HT1080 (cell line): ENCODE data around the gene SSB. TPM values are rescaled to one million over a fixed set of nuclear protein-coding genes. Genes with fewer than 3 reads are reported as not detected.
A peak's percentile ranks its signal among the peaks of the same experiment; 100 is the strongest.
"Not testable (repeated sequence)": the region's sequence is repeated elsewhere in the genome, so short reads cannot be mapped to it uniquely, and the experiment has no call there.

ENCODE experiments used
- DNase-seq: peaks from one replicate; pipeline ENCODE4 v3.0.0-alpha.2; 2015; ENCODE audit warnings: low read depth
- total RNA-seq: library from RNA; depleted of rRNA; stranded (reverse); fragments of >200 nt; shearing (Covaris generic); gene quantifications from 2 replicates; pipeline ENCODE4 v1.2.3, GENCODE V29; 2014; rRNA removed

The SSB gene
- total RNA-seq, 1 experiment from 2014 or later: 174 TPM

DNA sequence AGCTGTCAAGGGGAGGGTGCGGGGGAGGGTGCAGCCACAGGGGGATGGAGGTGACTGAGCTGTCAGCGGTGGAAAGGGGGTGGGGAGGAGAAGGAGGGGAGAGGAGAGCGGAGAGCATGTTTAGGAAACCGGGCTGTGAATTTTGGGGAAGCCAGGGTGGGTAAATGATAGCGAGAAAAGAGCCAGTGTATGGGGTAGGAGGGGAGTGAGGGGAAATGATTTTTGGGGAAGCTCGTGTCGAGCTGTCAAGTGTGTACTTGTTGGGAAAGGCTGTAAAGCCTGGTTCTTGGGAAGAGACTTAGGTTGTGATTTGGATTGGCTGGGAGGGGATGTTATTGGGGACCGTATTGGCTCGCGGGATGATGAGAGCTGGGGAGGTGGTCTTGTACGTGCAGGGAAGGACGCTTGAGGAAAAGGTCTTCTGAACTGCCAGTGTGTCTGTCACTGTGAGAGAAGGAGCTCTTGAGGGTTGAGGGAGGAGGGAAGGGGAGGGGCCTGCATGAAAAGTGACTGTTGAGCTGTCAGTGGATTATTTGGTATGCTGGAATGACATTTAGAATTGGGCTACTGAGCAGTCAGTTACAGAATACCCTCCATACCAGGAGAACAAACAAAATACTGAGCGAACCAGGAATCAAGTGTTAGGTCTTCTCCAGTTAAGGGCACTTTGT is 29.6 kb downstream of the SSB start:
- DNase-seq: peak; percentile 68

DNA sequence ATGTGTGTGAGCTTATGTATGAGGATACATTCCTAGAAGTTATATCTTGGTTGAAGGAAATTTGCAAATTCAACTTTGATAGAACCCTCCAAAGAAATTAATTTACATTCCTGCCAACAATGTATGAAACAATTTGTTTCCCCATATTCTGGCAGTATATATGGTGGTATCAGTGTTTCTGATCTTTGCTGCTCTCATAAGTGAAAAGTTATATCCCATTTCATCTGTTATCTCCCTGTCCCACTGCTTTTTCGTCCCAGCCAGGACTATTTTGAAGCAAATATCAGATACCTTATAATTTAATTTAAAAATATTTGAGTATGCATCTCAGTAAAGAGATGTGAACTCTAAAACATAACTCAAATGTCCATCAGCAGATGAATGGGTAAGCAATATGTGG is 35.7 kb downstream of the SSB start:
- DNase-seq: no peak

DNA sequence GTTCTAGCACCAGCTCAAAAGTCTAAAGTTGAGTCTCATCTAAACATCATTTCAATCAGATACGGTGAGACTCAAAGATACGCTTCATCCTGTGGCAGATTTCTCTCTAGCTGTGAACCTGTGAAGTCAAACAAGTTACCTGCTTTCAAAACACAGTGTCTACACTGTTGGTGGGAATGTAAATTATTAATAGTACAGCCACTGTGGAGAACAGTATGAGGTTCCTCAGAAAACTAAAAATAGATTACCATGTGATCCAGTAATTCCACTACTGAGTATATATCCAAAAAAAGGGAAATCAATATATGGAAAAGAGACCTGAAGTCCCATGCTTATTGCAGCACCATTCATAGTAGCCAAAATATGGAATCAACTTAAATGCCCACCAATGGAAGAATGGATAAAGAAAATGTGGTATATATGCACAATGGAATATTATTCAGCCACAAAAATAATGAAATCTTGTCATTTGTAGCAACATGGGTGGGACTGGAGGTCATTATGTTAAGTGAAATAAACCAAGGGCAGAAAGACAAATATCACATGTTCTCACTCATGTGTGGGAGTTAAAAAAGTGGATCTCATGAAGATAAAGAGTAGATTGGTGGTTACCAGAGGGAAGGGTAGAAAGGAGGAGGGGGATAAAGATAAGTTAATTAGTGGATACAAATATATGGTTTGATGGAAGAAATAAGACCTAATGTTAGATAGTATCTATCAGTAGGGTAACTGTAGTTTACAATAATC is 40.2 kb downstream of the SSB start:
- no peak for DNase-seq

DNA sequence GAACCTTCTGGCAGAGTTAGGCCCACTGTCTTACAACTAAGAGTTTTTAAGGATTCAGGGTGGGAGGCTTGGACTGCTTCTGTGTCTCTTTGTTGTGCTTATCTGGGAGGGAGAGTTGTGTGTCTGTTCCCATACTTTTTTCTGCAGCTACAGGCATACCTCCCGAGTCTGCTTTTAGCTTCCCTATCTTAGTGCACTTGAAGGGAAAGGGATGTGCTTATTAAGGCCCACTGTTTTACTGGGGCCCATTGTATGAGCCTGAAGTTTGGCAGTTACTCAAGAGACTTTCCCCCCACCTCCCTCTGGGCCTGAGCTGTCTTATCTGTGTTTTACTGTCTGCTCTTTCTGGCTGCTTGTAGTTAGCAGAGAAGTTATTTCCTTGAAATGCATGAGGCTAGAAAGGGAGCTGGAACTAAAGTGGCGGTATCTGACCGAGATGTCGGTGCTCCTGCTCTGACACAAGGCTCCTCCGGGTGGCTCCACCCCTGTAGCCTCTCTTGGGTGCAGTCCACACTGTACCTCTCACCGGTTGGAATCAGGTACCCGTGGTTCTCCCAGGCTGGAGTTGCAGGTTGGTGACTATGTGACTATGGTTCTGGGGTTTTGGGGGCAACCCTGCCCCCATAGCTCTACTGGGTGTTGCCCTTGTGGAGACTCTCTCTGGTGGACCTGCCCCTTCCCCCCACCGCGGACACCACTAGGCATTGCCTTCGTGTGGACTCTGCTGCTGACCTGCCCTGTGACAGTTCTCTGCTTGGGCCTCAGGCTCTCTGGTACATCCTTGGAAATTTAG is 41.5 kb downstream of the SSB start:
- no peak for DNase-seq

DNA sequence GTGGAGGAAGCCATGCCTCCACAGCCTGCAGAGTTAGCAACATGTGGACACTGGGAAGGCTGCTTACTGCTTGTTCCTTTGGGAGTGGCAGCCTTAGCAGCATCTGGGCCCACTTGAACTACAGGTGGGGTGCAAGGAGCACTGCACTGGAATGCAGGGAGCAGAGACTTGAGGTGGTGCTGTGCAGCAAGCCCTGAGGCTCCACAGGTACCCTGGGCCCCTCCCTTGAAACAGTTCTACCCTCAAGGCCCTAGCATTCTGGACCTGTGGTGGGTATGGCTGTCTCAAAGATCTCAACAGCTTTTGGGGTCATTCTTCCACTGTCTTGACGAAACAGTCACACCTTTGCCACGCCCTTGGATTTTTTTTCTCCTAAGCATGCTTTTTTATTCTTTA is 42.1 kb downstream of the SSB start:
- no peak for DNase-seq

DNA sequence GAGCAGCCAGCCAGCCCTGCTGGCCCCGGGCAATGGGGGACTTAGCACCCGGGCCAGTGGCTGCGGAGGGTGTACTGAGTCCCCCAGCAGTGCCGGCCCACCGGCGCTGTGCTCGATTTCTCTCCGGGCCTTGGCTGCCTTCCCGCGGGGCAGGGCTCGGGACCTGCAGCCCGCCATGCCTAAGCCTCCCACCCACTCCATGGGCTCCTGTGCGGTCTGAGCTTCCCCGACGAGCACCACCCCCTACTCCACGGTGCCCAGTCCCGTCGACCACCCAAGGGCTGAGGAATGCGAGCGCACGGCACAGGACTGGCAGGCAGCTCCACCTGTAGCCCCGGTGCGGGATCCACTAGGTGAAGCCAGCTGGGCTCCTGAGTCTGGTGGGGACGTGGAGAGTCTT is 43.0 kb downstream of the SSB start:
- DNase-seq: not testable (repeated sequence)

DNA sequence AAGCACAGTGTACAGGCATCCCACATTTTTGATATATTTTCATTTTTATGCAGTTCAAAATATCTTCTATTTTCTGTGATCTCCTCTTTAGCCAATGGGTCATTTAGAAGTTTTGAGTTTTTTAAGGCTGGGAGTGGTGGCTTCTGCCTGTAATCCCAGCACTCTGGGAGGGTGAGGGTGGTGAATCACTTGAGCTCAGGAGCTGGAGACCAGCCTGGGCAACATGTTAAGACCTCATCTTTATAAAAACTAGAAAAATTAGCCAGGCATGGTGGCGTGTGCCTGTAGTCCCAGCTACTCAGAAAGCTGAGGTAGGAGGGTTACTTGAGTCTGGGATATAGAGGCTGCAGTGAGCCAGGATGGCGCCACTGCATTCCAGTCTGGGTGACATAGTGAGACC is 46.3 kb downstream of the SSB start:
- no peak for DNase-seq

DNA sequence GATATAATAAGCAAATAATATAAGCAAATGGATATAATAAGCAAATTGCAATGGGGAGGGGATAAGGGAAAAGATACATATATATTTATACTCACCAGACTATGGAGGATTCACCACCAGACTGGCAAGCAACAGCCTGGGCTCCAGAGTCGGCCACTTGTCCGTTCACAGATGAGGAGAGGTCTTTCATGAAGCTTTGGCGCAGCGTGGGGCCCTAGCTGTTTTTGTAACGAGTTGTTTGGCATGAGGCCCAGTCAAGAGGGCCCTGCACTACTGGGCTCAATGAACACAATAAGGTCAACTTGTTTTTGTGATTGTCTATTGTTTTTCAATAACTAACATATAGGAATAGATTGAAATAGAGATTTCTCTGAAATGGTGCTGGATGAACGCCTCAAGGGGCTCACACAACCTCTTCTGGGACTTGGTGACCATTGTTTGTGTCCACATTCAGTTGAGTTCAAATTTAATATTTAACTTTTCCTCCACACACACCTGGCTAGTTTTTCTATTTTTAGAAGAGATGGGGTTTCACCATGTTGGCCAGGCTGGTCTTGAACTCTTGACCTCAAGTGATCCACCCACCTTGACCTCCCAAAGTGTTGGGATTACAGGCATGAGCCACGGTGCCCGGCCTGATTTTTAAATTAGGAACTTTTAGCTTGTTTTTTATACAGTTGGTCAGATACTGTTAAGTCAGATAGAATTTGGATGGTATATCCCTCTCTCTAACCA is 50.5 kb downstream of the SSB start:
- DNase-seq: not testable (repeated sequence)

DNA sequence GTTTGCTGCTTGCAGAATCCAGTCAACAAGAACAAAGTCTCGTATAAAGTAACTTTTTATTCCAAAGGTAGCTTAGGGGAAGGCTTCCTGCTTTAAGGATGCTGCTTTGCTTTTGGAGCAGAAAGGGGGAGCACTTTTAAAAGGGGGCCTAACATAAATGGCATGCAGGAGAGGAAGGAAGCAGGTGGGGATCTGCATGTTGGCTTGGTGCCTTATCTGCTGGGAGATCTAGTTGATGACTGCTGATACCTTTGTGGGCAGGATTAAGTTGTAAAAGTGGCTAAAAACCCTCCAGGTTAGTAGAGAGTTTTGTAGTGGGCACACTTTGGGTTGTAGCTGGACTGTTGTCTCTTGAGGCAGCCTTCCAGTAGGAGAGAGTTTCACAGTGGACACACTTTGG is 51.0 kb downstream of the SSB start:
- DNase-seq: no peak

DNA sequence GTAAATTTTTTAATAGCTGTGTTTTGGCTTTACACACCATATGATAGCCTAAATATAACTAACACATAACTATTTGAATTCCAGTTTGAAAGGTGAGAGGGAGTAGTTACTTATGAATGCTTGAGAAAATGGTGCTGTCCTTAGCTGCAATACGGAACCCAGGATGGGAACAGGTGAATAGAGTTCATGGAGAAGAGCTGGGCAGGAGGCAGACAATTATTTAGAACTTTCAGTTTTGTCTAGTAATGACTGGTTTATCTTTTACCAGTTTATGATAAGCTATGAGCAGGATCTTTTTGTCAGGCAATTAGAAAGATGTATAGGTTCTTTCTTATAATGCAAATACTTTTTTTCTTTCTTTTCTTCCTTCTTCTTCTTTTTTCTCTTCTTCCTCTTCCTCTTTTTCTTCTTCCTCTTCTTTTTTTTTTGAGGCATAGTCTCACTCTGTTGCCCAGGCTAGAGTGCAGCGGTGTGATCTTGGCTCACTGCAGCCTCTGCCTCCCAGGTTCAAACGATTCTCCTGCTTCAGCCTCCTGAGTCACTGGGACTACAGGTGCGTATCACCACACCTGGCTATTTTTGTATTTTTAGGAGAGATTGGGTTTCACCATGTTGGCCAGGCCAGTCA is 54.5 kb downstream of the SSB start:
- no peak for DNase-seq

DNA sequence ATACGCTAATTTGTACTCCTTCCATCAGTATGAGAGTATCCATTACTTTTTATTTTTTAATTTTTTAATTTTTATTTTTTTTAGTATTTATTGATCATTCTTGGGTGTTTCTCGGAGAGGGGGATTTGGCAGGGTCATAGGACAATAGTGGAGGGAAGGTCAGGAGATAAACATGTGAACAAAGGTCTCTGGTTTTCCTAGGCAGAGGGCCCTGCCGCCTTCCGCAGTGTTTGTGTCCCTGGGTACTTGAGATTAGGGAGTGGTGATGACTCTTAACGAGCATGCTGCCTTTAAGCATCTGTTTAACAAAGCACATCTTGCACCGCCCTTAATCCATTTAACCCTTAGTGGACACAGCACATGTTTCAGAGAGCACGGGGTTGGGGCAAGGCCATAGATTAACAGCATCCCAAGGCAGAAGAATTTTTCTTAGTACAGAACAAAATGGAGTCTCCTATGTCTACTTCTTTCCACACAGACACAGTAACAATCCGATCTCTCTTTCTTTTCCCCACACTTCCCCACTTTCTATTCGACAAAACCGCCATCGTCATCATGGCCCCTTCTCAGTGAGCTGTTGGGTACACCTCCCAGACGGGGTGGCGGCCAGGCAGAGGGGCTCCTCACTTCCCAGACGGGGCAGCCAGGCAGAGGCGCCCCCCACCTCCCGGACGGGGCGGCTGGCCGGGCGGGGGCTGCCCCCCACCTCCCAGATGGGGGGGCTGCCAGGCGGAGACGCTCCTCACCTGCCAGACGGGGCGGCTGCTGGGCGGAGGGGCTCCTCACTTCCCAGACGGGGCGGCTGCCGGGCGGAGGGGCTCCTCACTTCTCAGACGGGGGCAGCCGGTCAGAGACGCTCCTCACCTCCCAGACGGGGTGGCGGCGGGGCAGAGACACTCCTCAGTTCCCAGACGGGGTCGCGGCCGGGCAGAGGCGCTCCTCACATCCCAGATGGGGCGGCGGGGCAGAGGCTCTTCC is 56.9 kb downstream of the SSB start:
- DNase-seq: not testable (repeated sequence)

DNA sequence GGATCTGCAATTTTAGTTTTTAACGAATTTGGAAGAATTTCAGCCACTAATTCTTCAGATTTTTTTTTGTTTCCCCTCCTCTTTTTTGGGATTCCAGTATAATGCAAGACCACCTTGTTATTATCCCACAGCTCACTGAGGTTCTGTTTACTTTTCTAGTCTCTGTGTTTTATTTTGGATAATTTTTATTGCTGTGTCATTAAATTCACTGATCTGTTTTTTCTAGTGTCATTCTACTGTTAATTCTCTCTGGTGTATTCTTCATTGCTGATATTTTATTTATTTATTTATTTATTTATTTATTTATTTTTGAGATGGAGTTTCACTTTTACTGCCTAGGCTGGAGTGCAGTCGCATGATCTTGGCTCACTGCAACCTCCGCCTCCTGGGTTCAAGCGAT is 60.8 kb downstream of the SSB start:
- no peak for DNase-seq

DNA sequence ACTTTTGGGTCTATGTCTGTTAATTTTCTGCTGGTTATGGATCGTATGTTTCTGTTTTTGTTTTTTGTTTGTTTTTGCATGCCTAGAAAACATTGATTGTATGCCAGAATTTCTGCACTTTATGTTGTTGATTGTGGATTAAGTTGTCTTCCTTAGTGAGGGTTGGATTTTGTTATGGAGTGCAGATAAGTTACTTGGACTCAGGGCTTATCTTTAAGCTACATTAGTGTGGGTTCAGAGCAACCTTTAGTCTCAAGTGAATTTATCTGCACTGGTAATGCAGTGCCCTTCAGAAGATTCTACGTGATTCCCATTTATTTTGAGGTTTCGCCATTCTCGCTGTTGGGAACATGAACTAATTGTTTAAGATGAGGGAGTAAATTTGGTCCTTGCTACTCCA is 61.5 kb downstream of the SSB start:
- DNase-seq: no peak

Other genes starting within 250 kb of the SSB start
- 18.4 and 19.2 TPM in 2 replicates for gene FASTKD1, start 225.0 kb upstream of the SSB start, total RNA-seq
- 18.2 and 24.0 TPM in 2 replicates for gene PPIG, start 214.5 kb upstream of the SSB start, total RNA-seq
- gene CFAP210, start 104.5 kb upstream of the SSB start, total RNA-seq: not detected in 2 replicates
- gene PHOSPHO2, start 104.4 kb upstream of the SSB start, total RNA-seq: 1.9 and 5.8 TPM in 2 replicates
- 23.6 and 28.1 TPM in 2 replicates for gene KLHL23, start 65.0 kb upstream of the SSB start, total RNA-seq
- 91.0 and 110 TPM in 2 replicates for gene METTL5, start 26.0 kb downstream of the SSB start, total RNA-seq
- 11.3 and 14.0 TPM in 2 replicates for gene UBR3, start 28.6 kb downstream of the SSB start, total RNA-seq